Mucosa of stomach (tissue), 1 donor: Measurements from ENCODE around the gene MOB3B.

Experiments
- H3K27me3 ChIP-seq: one replicate; pipeline ENCODE4 v1.7.0; 2013; ENCODE audit warnings: mild to moderate bottlenecking, low read length; ENCODE audit not compliant: control insufficient read depth, insufficient read depth
- H3K36me3 ChIP-seq: one replicate; pipeline ENCODE4 v1.7.0; 2013; ENCODE audit warnings: low read length; ENCODE audit not compliant: control insufficient read depth, insufficient read depth
- H3K4me1 ChIP-seq: one replicate; pipeline ENCODE4 v1.7.0; 2013; ENCODE audit warnings: mild to moderate bottlenecking, low read length; ENCODE audit not compliant: control insufficient read depth, insufficient read depth
- H3K4me3 ChIP-seq: one replicate; pipeline ENCODE4 v1.7.0; 2013; ENCODE audit warnings: low read length
- H3K9ac ChIP-seq: one replicate; pipeline ENCODE4 v1.7.0; 2013; ENCODE audit warnings: mild to moderate bottlenecking, low read length, moderate library complexity
- H3K9me3 ChIP-seq: one replicate; pipeline ENCODE4 v1.7.0; 2013; ENCODE audit warnings: mild to moderate bottlenecking, low read length, moderate library complexity; ENCODE audit not compliant: control insufficient read depth
- donor health status: Pancreatic carcinoma.

The MOB3B gene

GRCh38 chr9:27340285-27340674 is 189.3 kb downstream of the MOB3B start:
- Histone ChIP-seq H3K9ac (no peak overlapping the region), H3K9me3 (no peaks in the 10 kb centered on the region)

GRCh38 chr9:27339661-27340284 is 189.8 kb downstream of the MOB3B start:
- Histone ChIP-seq H3K9me3 (no peaks in the 10 kb centered on the region), H3K4me3 (no peak overlapping the region), H3K27me3 (no peaks in the 10 kb centered on the region), H3K4me1 (peaks cover 36% of the 10 kb centered on the region), H3K36me3 (no peaks in the 10 kb centered on the region), H3K9ac (no peak overlapping the region)

More at GRCh38 chr9:27340285-27340674, 189.3 kb downstream of the MOB3B start:
- Histone ChIP-seq H3K4me3 (no peak overlapping the region), H3K36me3 (no peaks in the 10 kb centered on the region), H3K27me3 (no peaks in the 10 kb centered on the region), H3K4me1 (peaks cover 36% of the 10 kb centered on the region)

GRCh38 chr9:27338527-27338903 is 191.1 kb downstream of the MOB3B start:
- Histone ChIP-seq H3K36me3 (no peaks in the 10 kb centered on the region), H3K27me3 (no peaks in the 10 kb centered on the region), H3K4me1 (peaks cover 36% of the 10 kb centered on the region), H3K4me3 (no peak overlapping the region), H3K9me3 (no peaks in the 10 kb centered on the region), H3K9ac (no peak overlapping the region)

- Histone ChIP-seq H3K4me1 (peaks cover 39% of the 10 kb centered on the region), H3K9ac (no peak overlapping the region), H3K27me3 (no peaks in the 10 kb centered on the region), H3K36me3 (no peaks in the 10 kb centered on the region), H3K4me3 (no peak overlapping the region), H3K9me3 (no peaks in the 10 kb centered on the region)
Observed at GRCh38 chr9:27337833-27338526, 191.6 kb downstream of the MOB3B start.

- Histone ChIP-seq H3K27me3 (no peaks in the 10 kb centered on the region), H3K9ac (no peak overlapping the region), H3K36me3 (no peaks in the 10 kb centered on the region), H3K4me1 (peaks cover 39% of the 10 kb centered on the region), H3K9me3 (no peaks in the 10 kb centered on the region), H3K4me3 (no peak overlapping the region)
Observed at GRCh38 chr9:27337236-27337635, 192.4 kb downstream of the MOB3B start.

- no peaks in the 10 kb centered on the region for H3K36me3 ChIP-seq
- H3K4me1 ChIP-seq: peaks cover 39% of the 10 kb centered on the region
- no peaks in the 10 kb centered on the region for H3K27me3 ChIP-seq
- no peak overlapping the region for H3K4me3 ChIP-seq
- no peak overlapping the region for H3K9ac ChIP-seq
- no peaks in the 10 kb centered on the region for H3K9me3 ChIP-seq
Observed at GRCh38 chr9:27336829-27337228, 192.8 kb downstream of the MOB3B start.

GRCh38 chr9:27336126-27336525 is 193.5 kb downstream of the MOB3B start:
- H3K36me3 ChIP-seq: no peaks in the 10 kb centered on the region
- H3K4me3 ChIP-seq: no peak overlapping the region
- H3K27me3 ChIP-seq: no peaks in the 10 kb centered on the region
- peaks cover 39% of the 10 kb centered on the region for H3K4me1 ChIP-seq
- H3K9ac ChIP-seq: no peak overlapping the region
- H3K9me3 ChIP-seq: no peaks in the 10 kb centered on the region

- no peak overlapping the region for H3K9ac ChIP-seq
- no peak overlapping the region for H3K4me3 ChIP-seq
- H3K36me3 ChIP-seq: no peaks in the 10 kb centered on the region
- H3K27me3 ChIP-seq: no peaks in the 10 kb centered on the region
- H3K4me1 ChIP-seq: peaks cover 33% of the 10 kb centered on the region
- no peaks in the 10 kb centered on the region for H3K9me3 ChIP-seq
Observed at GRCh38 chr9:27335075-27335474, 194.5 kb downstream of the MOB3B start.

GRCh38 chr9:27333241-27334052 is 196.2 kb downstream of the MOB3B start:
- H3K27me3 ChIP-seq: no peaks in the 10 kb centered on the region
- H3K9ac ChIP-seq: no peak overlapping the region
- H3K4me1 ChIP-seq: peaks cover 17% of the 10 kb centered on the region

GRCh38 chr9:27331393-27331792 is 198.2 kb downstream of the MOB3B start:
- H3K27me3 ChIP-seq: no peaks in the 10 kb centered on the region
- H3K9ac ChIP-seq: no peak overlapping the region
- H3K4me3 ChIP-seq: no peak overlapping the region

More at GRCh38 chr9:27333241-27334052, 196.2 kb downstream of the MOB3B start:
- no peak overlapping the region for H3K4me3 ChIP-seq
- H3K9me3 ChIP-seq: no peaks in the 10 kb centered on the region
- H3K36me3 ChIP-seq: no peaks in the 10 kb centered on the region

GRCh38 chr9:27329291-27329690 is 200.3 kb downstream of the MOB3B start:
- H3K4me3 ChIP-seq: no peak overlapping the region
- H3K9ac ChIP-seq: no peak overlapping the region
- H3K4me1 ChIP-seq: peaks cover 4% of the 10 kb centered on the region
- H3K36me3 ChIP-seq: no peaks in the 10 kb centered on the region
- no peaks in the 10 kb centered on the region for H3K9me3 ChIP-seq
- no peaks in the 10 kb centered on the region for H3K27me3 ChIP-seq

More at GRCh38 chr9:27331393-27331792, 198.2 kb downstream of the MOB3B start:
- Histone ChIP-seq H3K4me1 (peaks cover 4% of the 10 kb centered on the region), H3K9me3 (no peaks in the 10 kb centered on the region), H3K36me3 (no peaks in the 10 kb centered on the region)

GRCh38 chr9:27328483-27328882 is 201.1 kb downstream of the MOB3B start:
- H3K27me3 ChIP-seq: no peaks in the 10 kb centered on the region
- H3K36me3 ChIP-seq: no peaks in the 10 kb centered on the region
- H3K4me3 ChIP-seq: no peak overlapping the region
- H3K9ac ChIP-seq: no peak overlapping the region
- H3K9me3 ChIP-seq: no peaks in the 10 kb centered on the region
- peaks cover 3% of the 10 kb centered on the region for H3K4me1 ChIP-seq
